ENCODE data around the gene IL15RA. TPM values are rescaled to one million over a fixed set of nuclear protein-coding genes. Genes with fewer than 3 reads are reported as not detected.

IL15RA gene
- total RNA-seq, 1 donor from 2014 or later: not detected

DNA sequence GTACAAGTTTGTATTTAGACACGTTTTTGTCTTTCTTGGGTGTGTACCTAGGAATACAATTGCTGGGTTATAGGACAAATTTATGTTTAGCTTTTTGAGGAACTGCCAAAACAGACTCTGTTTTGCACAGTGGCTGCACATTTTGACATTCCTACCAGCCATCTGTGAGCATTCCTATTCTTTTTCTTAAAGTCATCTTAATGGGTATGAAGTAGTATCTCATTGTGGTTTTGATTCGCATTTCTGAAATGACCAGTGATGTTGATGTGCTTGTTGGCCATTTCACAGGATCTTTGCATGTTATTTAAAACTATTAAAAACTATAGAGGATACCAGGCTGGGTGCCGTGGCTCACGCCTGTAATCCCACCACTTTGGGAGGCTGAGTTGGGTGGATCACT, 32.6 kb upstream of the IL15RA start:
- Histone ChIP-seq H3K9me3 (ENCODE audit: low read depth) (no peaks in the 10 kb centered on the region), H3F3A (ENCODE audit: low read depth) (no peaks in the 10 kb centered on the region), H3K4me2 (no peak overlapping the region), H3K79me2 (ENCODE audit: low read depth) (no peaks in the 10 kb centered on the region), H3K9ac (no peak overlapping the region), H3K27me3 (no peaks in the 10 kb centered on the region), H3K4me1 (no peaks in the 10 kb centered on the region), H4K20me1 (ENCODE audit: low read depth) (no peaks in the 10 kb centered on the region), H3K36me3 (no peaks in the 10 kb centered on the region), H2AFZ (replicated peaks) (no peak overlapping the region), H3K27ac (no peak overlapping the region), H3K4me3 (no peak overlapping the region)
- Mint-ChIP-seq H3K9me3 (peaks cover 12% of the 10 kb centered on the region), H3K4me3 (no peak overlapping the region), H3K27ac (no peak overlapping the region), H3K36me3 (no peaks in the 10 kb centered on the region), H3K4me1 (peaks cover 3% of the 10 kb centered on the region), H3K27me3 (ENCODE audit: insufficient read depth, low read depth) (peaks cover 7% of the 10 kb centered on the region)
- DNase-seq (ENCODE audit: low spot score): no peak
- no peak for TF ChIP-seq EZH2 (IDR thresholded peaks at IDR 0.05)
- TF ChIP-seq, protein P1, sequence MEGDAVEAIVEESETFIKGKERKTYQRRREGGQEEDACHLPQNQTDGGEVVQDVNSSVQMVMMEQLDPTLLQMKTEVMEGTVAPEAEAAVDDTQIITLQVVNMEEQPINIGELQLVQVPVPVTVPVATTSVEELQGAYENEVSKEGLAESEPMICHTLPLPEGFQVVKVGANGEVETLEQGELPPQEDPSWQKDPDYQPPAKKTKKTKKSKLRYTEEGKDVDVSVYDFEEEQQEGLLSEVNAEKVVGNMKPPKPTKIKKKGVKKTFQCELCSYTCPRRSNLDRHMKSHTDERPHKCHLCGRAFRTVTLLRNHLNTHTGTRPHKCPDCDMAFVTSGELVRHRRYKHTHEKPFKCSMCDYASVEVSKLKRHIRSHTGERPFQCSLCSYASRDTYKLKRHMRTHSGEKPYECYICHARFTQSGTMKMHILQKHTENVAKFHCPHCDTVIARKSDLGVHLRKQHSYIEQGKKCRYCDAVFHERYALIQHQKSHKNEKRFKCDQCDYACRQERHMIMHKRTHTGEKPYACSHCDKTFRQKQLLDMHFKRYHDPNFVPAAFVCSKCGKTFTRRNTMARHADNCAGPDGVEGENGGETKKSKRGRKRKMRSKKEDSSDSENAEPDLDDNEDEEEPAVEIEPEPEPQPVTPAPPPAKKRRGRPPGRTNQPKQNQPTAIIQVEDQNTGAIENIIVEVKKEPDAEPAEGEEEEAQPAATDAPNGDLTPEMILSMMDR (IDR thresholded peaks at IDR 0.05): no peak
- TF ChIP-seq EZH2phosphoT487 (IDR thresholded peaks at IDR 0.05): no peak

DNA sequence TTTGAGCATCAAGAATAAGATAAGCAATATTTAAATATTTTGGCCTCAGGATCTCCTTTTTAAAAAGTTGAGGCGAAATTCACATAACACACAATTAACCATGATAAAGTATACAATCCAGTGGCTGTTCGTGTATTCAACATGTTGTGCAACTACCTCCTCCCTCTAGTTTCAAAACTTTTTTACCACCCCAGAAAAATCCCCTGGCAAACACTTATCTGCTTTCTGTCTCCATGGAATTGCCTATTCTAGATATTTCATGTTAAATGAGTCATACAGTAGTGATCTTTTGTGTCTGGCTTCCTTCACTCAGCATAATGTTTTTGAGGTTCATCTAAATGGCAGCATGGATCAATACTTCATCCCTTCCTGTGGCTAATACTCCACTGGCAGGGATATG, 31.8 kb upstream of the IL15RA start:
- Mint-ChIP-seq H3K4me3 (no peak overlapping the region), H3K4me1 (peaks cover 5% of the 10 kb centered on the region), H3K27ac (no peak overlapping the region), H3K9me3 (peaks cover 9% of the 10 kb centered on the region), H3K27me3 (ENCODE audit: insufficient read depth, low read depth) (peaks cover 4% of the 10 kb centered on the region), H3K36me3 (no peaks in the 10 kb centered on the region)
- Histone ChIP-seq H4K20me1 (ENCODE audit: low read depth) (no peaks in the 10 kb centered on the region), H2AFZ (replicated peaks) (no peak overlapping the region), H3K9ac (no peak overlapping the region), H3K36me3 (no peaks in the 10 kb centered on the region), H3K4me1 (no peaks in the 10 kb centered on the region), H3K27me3 (no peaks in the 10 kb centered on the region), H3K79me2 (ENCODE audit: low read depth) (no peaks in the 10 kb centered on the region), H3K9me3 (ENCODE audit: low read depth) (no peaks in the 10 kb centered on the region), H3K27ac (no peak overlapping the region), H3F3A (ENCODE audit: low read depth) (no peaks in the 10 kb centered on the region), H3K4me2 (no peak overlapping the region), H3K4me3 (no peak overlapping the region)
- TF ChIP-seq, protein P1 (IDR thresholded peaks at IDR 0.05): no peak
- no peak for TF ChIP-seq EZH2 (IDR thresholded peaks at IDR 0.05)
- no peak for TF ChIP-seq EZH2phosphoT487 (IDR thresholded peaks at IDR 0.05)
- no peak for DNase-seq (ENCODE audit: low spot score)

DNA sequence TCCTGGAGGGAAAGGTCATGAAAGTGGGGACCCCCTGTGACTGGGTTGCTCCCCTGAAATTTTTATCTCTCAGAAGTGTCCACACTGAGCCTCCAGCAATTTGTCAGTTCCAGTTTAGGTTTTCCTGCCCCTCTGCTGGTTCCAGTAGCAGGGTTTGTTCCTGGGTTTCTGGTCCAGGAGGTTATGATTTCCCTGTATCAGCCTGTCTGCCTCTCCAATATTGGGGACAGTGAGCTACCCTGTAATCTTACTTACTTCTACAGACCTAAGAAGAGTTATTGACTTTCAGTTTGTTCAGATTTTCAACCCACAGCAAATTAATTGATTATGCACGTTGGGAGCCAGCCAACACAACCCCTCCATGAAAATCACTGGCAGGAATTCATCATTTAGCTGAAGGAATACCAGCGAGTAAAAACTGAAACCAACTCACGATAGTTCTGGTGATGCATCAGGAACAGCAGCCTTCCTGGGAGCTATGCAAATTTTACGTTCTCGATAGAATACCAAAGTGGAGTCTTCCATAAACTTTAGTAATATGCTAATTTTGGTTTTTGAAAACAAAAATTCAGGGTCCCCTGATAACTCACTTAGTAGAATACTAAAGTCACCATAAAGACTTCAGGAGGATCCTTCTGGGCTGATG, 31.3 kb upstream of the IL15RA start:
- no peaks in the 10 kb centered on the region for H3K4me1 ChIP-seq
- no peak for DNase-seq (ENCODE audit: low spot score)
- peaks cover 5% of the 10 kb centered on the region for H3K4me1 Mint-ChIP-seq
- no peak overlapping the region for H3K4me3 ChIP-seq
- H3K4me3 Mint-ChIP-seq: no peak overlapping the region
- H3K36me3 Mint-ChIP-seq: no peaks in the 10 kb centered on the region
- H3K27me3 Mint-ChIP-seq (ENCODE audit: insufficient read depth, low read depth): peaks cover 4% of the 10 kb centered on the region
- no peak overlapping the region for H2AFZ ChIP-seq (replicated peaks)
- no peaks in the 10 kb centered on the region for H3K79me2 ChIP-seq (ENCODE audit: low read depth)
- TF ChIP-seq, protein P1 (IDR thresholded peaks at IDR 0.05): no peak
- TF ChIP-seq EZH2 (IDR thresholded peaks at IDR 0.05): no peak
- no peak for TF ChIP-seq EZH2phosphoT487 (IDR thresholded peaks at IDR 0.05)
- peaks cover 9% of the 10 kb centered on the region for H3K9me3 Mint-ChIP-seq
- no peaks in the 10 kb centered on the region for H4K20me1 ChIP-seq (ENCODE audit: low read depth)
- no peaks in the 10 kb centered on the region for H3K36me3 ChIP-seq
- H3F3A ChIP-seq (ENCODE audit: low read depth): no peaks in the 10 kb centered on the region
- H3K9me3 ChIP-seq (ENCODE audit: low read depth): no peaks in the 10 kb centered on the region
- no peaks in the 10 kb centered on the region for H3K27me3 ChIP-seq
- H3K4me2 ChIP-seq: no peak overlapping the region
- no peak overlapping the region for H3K9ac ChIP-seq
- no peak overlapping the region for H3K27ac Mint-ChIP-seq
- no peak overlapping the region for H3K27ac ChIP-seq

Data from neural progenitor cell (in vitro differentiated cells).